Keratinocyte (primary cell): Measurements from ENCODE around the gene ABI3BP. TPM values are rescaled to one million over a fixed set of nuclear protein-coding genes. Genes with fewer than 3 reads are reported as not detected.

Source experiments
- DNase-seq: peaks from one replicate; pipeline ENCODE4 v3.0.0-alpha.2; 2011; ENCODE audit warnings: low read depth, missing footprints, low spot score
- FAIRE-seq: peaks from 2 replicates; lab custom pipeline; 2011; peaks lifted over from hg19 to GRCh38; lab: Jason Lieb, UNC
- H2AFZ ChIP-seq: 2 replicates; pipeline ENCODE4 v1.6.0; 2012; ENCODE audit warnings: low read length, control low read depth, inconsistent platforms; ENCODE audit not compliant: control insufficient read depth
- H3K27ac ChIP-seq: 2 replicates; pipeline ENCODE4 v1.5.1; 2011; ENCODE audit warnings: low read length; ENCODE audit not compliant: control insufficient read depth, insufficient read depth
- H3K27me3 ChIP-seq: 3 replicates; pipeline ENCODE4 v1.6.0; 2011; ENCODE audit warnings: low read length; ENCODE audit not compliant: control insufficient read depth, insufficient read depth; ENCODE audit errors: extremely low read depth
- H3K36me3 ChIP-seq, 2 experiments: 2 replicates in 1 of 2; 3 replicates in 1 of 2; pipeline ENCODE4 v1.5.1; 2011; ENCODE audit warnings: low read length in 2 of 2, mild to moderate bottlenecking in 1 of 2; ENCODE audit not compliant: control insufficient read depth in 2 of 2, insufficient read depth in 2 of 2; ENCODE audit errors: extremely low read depth in 1 of 2
- H3K4me1 ChIP-seq: 3 replicates; pipeline ENCODE4 v1.5.1; 2011; ENCODE audit warnings: low read length; ENCODE audit not compliant: control insufficient read depth, insufficient read depth; ENCODE audit errors: extremely low read depth
- H3K4me2 ChIP-seq: 3 replicates; pipeline ENCODE4 v1.6.0; 2011; ENCODE audit warnings: low read depth, low read length; ENCODE audit not compliant: control insufficient read depth, insufficient read depth; ENCODE audit errors: extremely low read depth
- H3K4me3 ChIP-seq, 3 experiments: fragments of 200-600 bp in 1 of 3; sonication (generic) in 1 of 3; 2 replicates in 2 of 3; 3 replicates in 1 of 3; pipeline ENCODE4 v1.5.1; 2011 to 2016; ENCODE audit warnings: low read length in 3 of 3, mild to moderate bottlenecking in 3 of 3, control low read depth in 2 of 3, inconsistent platforms in 1 of 3, low read depth in 1 of 3, mixed read lengths in 1 of 3, mixed run types in 1 of 3, moderate library complexity in 1 of 3; ENCODE audit not compliant: control insufficient read depth in 2 of 3, insufficient read depth in 2 of 3; ENCODE audit errors: extremely low read depth in 1 of 3
- H3K79me2 ChIP-seq: 2 replicates; pipeline ENCODE4 v1.6.0; 2012; ENCODE audit warnings: low read length; ENCODE audit not compliant: control insufficient read depth, insufficient read depth
- H3K9ac ChIP-seq: 3 replicates; pipeline ENCODE4 v1.6.0; 2011; ENCODE audit warnings: low read length; ENCODE audit not compliant: control insufficient read depth, insufficient read depth; ENCODE audit errors: extremely low read depth
- H3K9me1 ChIP-seq: 3 replicates; pipeline ENCODE4 v1.6.0; 2011; ENCODE audit warnings: low read length; ENCODE audit not compliant: control insufficient read depth, insufficient read depth; ENCODE audit errors: extremely low read depth
- H3K9me3 ChIP-seq: 2 replicates; pipeline ENCODE4 v1.5.1; 2012; ENCODE audit warnings: low read depth, low read length; ENCODE audit not compliant: control insufficient read depth
- H4K20me1 ChIP-seq: 3 replicates; pipeline ENCODE4 v1.6.0; 2011; ENCODE audit warnings: low read length; ENCODE audit not compliant: control insufficient read depth, insufficient read depth; ENCODE audit errors: extremely low read depth
- EZH2 ChIP-seq: IDR thresholded peaks from one replicate; pipeline ENCODE4 v1.6.1; 2012; ENCODE audit warnings: inconsistent platforms, mild to moderate bottlenecking, low read length, moderate library complexity
- dilution Hi-C: fragments of 300-500 bp; cut with MboI; formaldehyde crosslinking; loops from one replicate; pipeline ENCODE4 v1.7.0; 2020; ENCODE audit warnings: low sequenced_read_pairs; ENCODE audit not compliant: extremely low pct_ligation_motif_present
- polyA plus RNA-seq, 5 experiments: library from polyadenylated mRNA; depleted of rRNA in 3 of 5; stranded (reverse) in 3 of 5; stranded (forward) in 1 of 5; unstranded in 1 of 5; fragments of >200 nt; gene quantifications; 1 replicate in 1 of 5; 2 replicates in 3 of 5; 3 replicates in 1 of 5; pipeline versions ENCODE4 v1.2.1 to v1.2.3, GENCODE V29; 2011 to 2012; ENCODE audit warnings: missing spikeins in 2 of 5, low read depth in 1 of 5, low replicate concordance in 1 of 5
- TF ChIP-seq, protein P1 (sequence below), 3 experiments: IDR thresholded peaks in 1 of 3; conservative IDR thresholded peaks in 1 of 3; optimal IDR thresholded peaks in 1 of 3; 2 replicates in 2 of 3; 3 replicates in 1 of 3; pipeline versions ENCODE3 to v1.5.1; 2011; ENCODE audit warnings: low read length in 3 of 3, mild to moderate bottlenecking in 3 of 3, moderate library complexity in 2 of 3, control low read depth in 1 of 3, inconsistent platforms in 1 of 3; ENCODE audit not compliant: insufficient read depth in 2 of 3; ENCODE audit errors: extremely low read depth in 1 of 3

ABI3BP gene
- polyA plus RNA-seq, 1 donor (not counting 4 experiments of a cell fraction or from before 2014, with no cell fraction given): 0.59 TPM

GRCh38 chr3:100745617-100746016, 247.6 kb downstream of the ABI3BP start:
- DNase-seq (no peak), FAIRE-seq (no peak)
- Histone ChIP-seq H3K79me2 (peaks cover 7% of the 10 kb centered on the region), H3K9me3 (no peaks in the 10 kb centered on the region), H3K4me1 (no peaks in the 10 kb centered on the region), H3K36me3 (peaks cover 11 to 18% of the 10 kb centered on the region in 2 experiments), H3K9me1 (no peaks in the 10 kb centered on the region), H4K20me1 (no peaks in the 10 kb centered on the region), H3K9ac (no peak overlapping the region), H3K27me3 (no peaks in the 10 kb centered on the region), H3K27ac (no peak overlapping the region), H2AFZ (no peak overlapping the region), H3K4me3 (no peak overlapping the region), H3K4me2 (no peak overlapping the region)
- TF ChIP-seq, protein P1, sequence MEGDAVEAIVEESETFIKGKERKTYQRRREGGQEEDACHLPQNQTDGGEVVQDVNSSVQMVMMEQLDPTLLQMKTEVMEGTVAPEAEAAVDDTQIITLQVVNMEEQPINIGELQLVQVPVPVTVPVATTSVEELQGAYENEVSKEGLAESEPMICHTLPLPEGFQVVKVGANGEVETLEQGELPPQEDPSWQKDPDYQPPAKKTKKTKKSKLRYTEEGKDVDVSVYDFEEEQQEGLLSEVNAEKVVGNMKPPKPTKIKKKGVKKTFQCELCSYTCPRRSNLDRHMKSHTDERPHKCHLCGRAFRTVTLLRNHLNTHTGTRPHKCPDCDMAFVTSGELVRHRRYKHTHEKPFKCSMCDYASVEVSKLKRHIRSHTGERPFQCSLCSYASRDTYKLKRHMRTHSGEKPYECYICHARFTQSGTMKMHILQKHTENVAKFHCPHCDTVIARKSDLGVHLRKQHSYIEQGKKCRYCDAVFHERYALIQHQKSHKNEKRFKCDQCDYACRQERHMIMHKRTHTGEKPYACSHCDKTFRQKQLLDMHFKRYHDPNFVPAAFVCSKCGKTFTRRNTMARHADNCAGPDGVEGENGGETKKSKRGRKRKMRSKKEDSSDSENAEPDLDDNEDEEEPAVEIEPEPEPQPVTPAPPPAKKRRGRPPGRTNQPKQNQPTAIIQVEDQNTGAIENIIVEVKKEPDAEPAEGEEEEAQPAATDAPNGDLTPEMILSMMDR (optimal IDR thresholded peaks at IDR 0.05 in 1 of 3, IDR thresholded peaks at IDR 0.05 in 1 of 3, conservative IDR thresholded peaks at IDR 0.05 in 1 of 3; ENCODE audit: extremely low read depth in 1 of 3, insufficient read depth in 2 of 3, low read length in 3 of 3): no peak
- TF ChIP-seq EZH2: no peak
- dilution Hi-C loops: no loop called here

GRCh38 chr3:100744671-100745070, 248.6 kb downstream of the ABI3BP start:
- Histone ChIP-seq H3K4me2 (no peak overlapping the region), H3K9me3 (no peaks in the 10 kb centered on the region), H3K4me1 (no peaks in the 10 kb centered on the region), H3K9ac (no peak overlapping the region), H3K27ac (no peak overlapping the region), H4K20me1 (no peaks in the 10 kb centered on the region), H3K79me2 (peaks cover 7% of the 10 kb centered on the region), H3K27me3 (no peaks in the 10 kb centered on the region), H3K36me3 (peaks cover 9 to 18% of the 10 kb centered on the region in 2 experiments), H3K9me1 (no peaks in the 10 kb centered on the region), H2AFZ (no peak overlapping the region), H3K4me3 (no peak overlapping the region)
- FAIRE-seq (no peak), DNase-seq (no peak)
- dilution Hi-C loops: no loop called here
- TF ChIP-seq, protein P1 (optimal IDR thresholded peaks at IDR 0.05 in 1 of 3, IDR thresholded peaks at IDR 0.05 in 1 of 3, conservative IDR thresholded peaks at IDR 0.05 in 1 of 3; ENCODE audit: extremely low read depth in 1 of 3, insufficient read depth in 2 of 3, low read length in 3 of 3): no peak
- TF ChIP-seq EZH2: no peak
